Rectal smooth muscle tissue (tissue), 1 donor: ENCODE results near the gene C6orf89.

Experiments
- H3K27ac ChIP-seq: one replicate; pipeline ENCODE4 v1.7.0; 2013; ENCODE audit warnings: low read depth, low read length, inconsistent platforms
- H3K27me3 ChIP-seq: one replicate; pipeline ENCODE4 v1.7.0; 2013; ENCODE audit warnings: low read length; ENCODE audit not compliant: control insufficient read depth, insufficient read depth
- H3K36me3 ChIP-seq: one replicate; pipeline ENCODE4 v1.7.0; 2013; ENCODE audit warnings: low read length; ENCODE audit not compliant: control insufficient read depth, insufficient read depth
- H3K4me1 ChIP-seq: one replicate; pipeline ENCODE4 v1.7.0; 2013; ENCODE audit warnings: low read length; ENCODE audit not compliant: control insufficient read depth, insufficient read depth
- H3K4me3 ChIP-seq: one replicate; pipeline ENCODE4 v1.7.0; 2013; ENCODE audit warnings: low read length
- H3K9ac ChIP-seq: one replicate; pipeline ENCODE4 v1.7.0; 2013; ENCODE audit warnings: low read length

The C6orf89 gene

GRCh38 chr6:36973647-36974046 is 87.9 kb downstream of the C6orf89 start:
- Histone ChIP-seq H3K27me3 (no peaks in the 10 kb centered on the region), H3K4me1 (no peaks in the 10 kb centered on the region), H3K36me3 (peaks cover 87% of the 10 kb centered on the region), H3K27ac (no peak overlapping the region), H3K4me3 (no peak overlapping the region), H3K9ac (no peak overlapping the region)

GRCh38 chr6:36975231-36976006 is 89.7 kb downstream of the C6orf89 start:
- Histone ChIP-seq H3K9ac (no peak overlapping the region), H3K36me3 (peaks cover 71% of the 10 kb centered on the region), H3K27me3 (no peaks in the 10 kb centered on the region), H3K4me1 (peaks cover 3% of the 10 kb centered on the region), H3K4me3 (no peak overlapping the region), H3K27ac (no peak overlapping the region)

- Histone ChIP-seq H3K27me3 (no peaks in the 10 kb centered on the region), H3K27ac (no peak overlapping the region), H3K9ac (no peak overlapping the region), H3K4me1 (peaks cover 3% of the 10 kb centered on the region), H3K36me3 (peaks cover 66% of the 10 kb centered on the region), H3K4me3 (no peak overlapping the region)
Observed at GRCh38 chr6:36976007-36976264, 90.2 kb downstream of the C6orf89 start.

DNA sequence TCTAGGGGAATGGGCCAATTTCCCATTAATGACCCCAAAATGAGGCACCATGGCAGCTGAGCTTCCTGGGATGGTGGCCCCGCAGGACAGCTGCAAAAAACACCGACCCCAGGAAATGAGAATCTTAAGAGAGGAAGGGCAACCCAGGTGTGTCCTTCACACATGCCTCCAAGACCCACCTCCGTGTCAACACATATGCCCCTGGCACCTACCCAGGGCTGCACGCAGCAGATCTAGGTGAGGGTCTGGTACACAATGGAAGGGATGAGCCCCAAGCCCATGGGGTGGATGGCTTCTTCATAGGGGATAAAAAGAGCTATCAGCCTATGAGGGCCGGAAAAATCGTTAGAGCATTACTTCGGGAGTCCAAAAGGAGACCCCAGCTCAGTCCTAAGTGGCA is 90.8 kb downstream of the C6orf89 start:
- H3K36me3 ChIP-seq, result peaks cover 61% of the 10 kb centered on the region
- H3K9ac ChIP-seq, result no peak overlapping the region
- no peak overlapping the region for H3K27ac ChIP-seq
- no peak overlapping the region for H3K4me3 ChIP-seq
- no peaks in the 10 kb centered on the region for H3K27me3 ChIP-seq
- H3K4me1 ChIP-seq, result peaks cover 3% of the 10 kb centered on the region

- H3K27me3 ChIP-seq, result no peaks in the 10 kb centered on the region
- H3K9ac ChIP-seq, result no peak overlapping the region
- no peak overlapping the region for H3K27ac ChIP-seq
- peaks cover 3% of the 10 kb centered on the region for H3K4me1 ChIP-seq
- no peak overlapping the region for H3K4me3 ChIP-seq
- H3K36me3 ChIP-seq, result peaks cover 57% of the 10 kb centered on the region
Observed at GRCh38 chr6:36976931-36977330, 91.2 kb downstream of the C6orf89 start.

- Histone ChIP-seq H3K27ac (no peak overlapping the region), H3K4me3 (no peak overlapping the region), H3K9ac (no peak overlapping the region), H3K4me1 (peaks cover 3% of the 10 kb centered on the region), H3K27me3 (no peaks in the 10 kb centered on the region), H3K36me3 (peaks cover 51% of the 10 kb centered on the region)
Observed at GRCh38 chr6:36977470-36977941, 91.8 kb downstream of the C6orf89 start.
